Colonic mucosa (tissue), 4 donors: ENCODE results near the gene NTSR1. TPM values are rescaled to one million over a fixed set of nuclear protein-coding genes. Genes with fewer than 3 reads are reported as not detected.

Experiments used
- DNase-seq: peaks from one replicate; pipeline ENCODE4 v3.0.0-alpha.2; 2020
- H3K27ac ChIP-seq: fragments of 200-600 bp; one replicate; pipeline ENCODE4 v1.8.0; 2021
- H3K27me3 ChIP-seq: fragments of 200-600 bp; one replicate; pipeline ENCODE4 v1.8.0; 2021
- H3K36me3 ChIP-seq: fragments of 200-600 bp; one replicate; pipeline ENCODE4 v1.8.0; 2021
- H3K4me1 ChIP-seq: fragments of 200-600 bp; one replicate; pipeline ENCODE4 v1.8.0; 2021; ENCODE audit warnings: mild to moderate bottlenecking
- H3K4me3 ChIP-seq: fragments of 200-600 bp; one replicate; pipeline ENCODE4 v1.8.0; 2021
- H3K9ac ChIP-seq, 2 donors: one replicate each; pipeline ENCODE4 v1.7.0; 2013; ENCODE audit warnings: control low read depth in 2 of 2, low read depth in 2 of 2, low read length in 2 of 2
- H3K9me3 ChIP-seq: fragments of 200-600 bp; one replicate; pipeline ENCODE4 v1.8.0; 2021
- intact Hi-C: fragments of 100-400 bp; cut with DNase I; formaldehyde crosslinking; loops from one replicate; pipeline ENCODE4 v1.14.1; 2022
- total RNA-seq, 2 donors: library from RNA; stranded (reverse); fragmentation: NEBNext Ultra II Directional in 1 of 2; extraction: Animal tissue kit (Norgen Biotek cat#: 25700) in 1 of 2; gene quantifications; one replicate each; pipeline ENCODE4 v1.2.1, GENCODE V29; 2021
- TF ChIP-seq, protein P1 (sequence below): fragments of 200-600 bp; IDR thresholded peaks from one replicate; pipeline ENCODE4 v1.8.0; 2022; ENCODE audit warnings: antibody characterized with exemption, mild to moderate bottlenecking
- donor health status: healthy.
- donor health status: DM: no; HTN: no; CAD: no.
- donor health status: DM: no; HTN: no; CAD: no.

The NTSR1 gene
- total RNA-seq, 2 donors from 2014 or later, result 0.05 to 2.9 TPM

DNA sequence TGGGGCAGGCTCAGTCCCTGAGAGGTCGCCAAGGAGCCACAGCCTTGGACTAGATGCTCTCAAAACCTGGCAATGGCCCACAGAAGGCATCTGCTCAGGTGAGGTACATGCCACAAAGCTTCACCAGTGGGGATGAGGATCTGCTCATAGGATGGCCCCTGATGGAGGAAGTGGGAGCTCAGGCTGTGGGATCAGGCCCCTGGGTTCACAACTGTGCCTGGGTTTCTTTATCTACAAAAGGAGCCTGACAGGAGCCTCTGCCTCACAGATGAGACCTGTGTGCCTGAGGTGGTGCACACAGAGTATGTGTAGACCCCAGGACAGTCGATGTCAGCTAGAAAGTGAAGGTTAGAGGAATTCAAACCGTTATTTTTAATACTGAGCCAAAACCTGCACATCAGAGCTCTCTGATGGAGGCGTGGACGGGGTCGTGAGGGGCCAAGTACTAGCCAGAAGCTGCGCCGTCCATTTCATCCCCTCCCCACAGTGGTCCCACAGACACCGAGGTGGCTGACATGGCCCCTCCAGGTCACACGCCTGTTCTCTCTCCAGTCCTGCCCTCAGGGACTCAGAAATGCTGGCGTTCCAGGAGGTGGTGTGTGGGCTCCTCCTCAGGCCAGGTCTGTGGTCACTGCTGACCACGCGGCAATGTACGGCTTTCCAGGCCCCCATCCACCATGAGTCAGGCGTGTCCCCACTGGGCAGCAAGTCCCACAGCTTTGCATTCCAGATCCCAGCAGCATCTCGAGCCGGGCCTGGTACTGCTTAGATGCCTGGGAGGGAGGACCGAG is 33.3 kb downstream of the NTSR1 start:
- Histone ChIP-seq H3K4me3 (no peak overlapping the region), H3K27ac (no peak overlapping the region), H3K36me3 (no peaks in the 10 kb centered on the region), H3K27me3 (no peaks in the 10 kb centered on the region), H3K9me3 (no peaks in the 10 kb centered on the region), H3K4me1 (no peaks in the 10 kb centered on the region), H3K9ac (no peak overlapping the region)
- intact Hi-C loops, result no loop called here
- TF ChIP-seq, protein P1, sequence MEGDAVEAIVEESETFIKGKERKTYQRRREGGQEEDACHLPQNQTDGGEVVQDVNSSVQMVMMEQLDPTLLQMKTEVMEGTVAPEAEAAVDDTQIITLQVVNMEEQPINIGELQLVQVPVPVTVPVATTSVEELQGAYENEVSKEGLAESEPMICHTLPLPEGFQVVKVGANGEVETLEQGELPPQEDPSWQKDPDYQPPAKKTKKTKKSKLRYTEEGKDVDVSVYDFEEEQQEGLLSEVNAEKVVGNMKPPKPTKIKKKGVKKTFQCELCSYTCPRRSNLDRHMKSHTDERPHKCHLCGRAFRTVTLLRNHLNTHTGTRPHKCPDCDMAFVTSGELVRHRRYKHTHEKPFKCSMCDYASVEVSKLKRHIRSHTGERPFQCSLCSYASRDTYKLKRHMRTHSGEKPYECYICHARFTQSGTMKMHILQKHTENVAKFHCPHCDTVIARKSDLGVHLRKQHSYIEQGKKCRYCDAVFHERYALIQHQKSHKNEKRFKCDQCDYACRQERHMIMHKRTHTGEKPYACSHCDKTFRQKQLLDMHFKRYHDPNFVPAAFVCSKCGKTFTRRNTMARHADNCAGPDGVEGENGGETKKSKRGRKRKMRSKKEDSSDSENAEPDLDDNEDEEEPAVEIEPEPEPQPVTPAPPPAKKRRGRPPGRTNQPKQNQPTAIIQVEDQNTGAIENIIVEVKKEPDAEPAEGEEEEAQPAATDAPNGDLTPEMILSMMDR, result no peak
- no peak for DNase-seq

DNA sequence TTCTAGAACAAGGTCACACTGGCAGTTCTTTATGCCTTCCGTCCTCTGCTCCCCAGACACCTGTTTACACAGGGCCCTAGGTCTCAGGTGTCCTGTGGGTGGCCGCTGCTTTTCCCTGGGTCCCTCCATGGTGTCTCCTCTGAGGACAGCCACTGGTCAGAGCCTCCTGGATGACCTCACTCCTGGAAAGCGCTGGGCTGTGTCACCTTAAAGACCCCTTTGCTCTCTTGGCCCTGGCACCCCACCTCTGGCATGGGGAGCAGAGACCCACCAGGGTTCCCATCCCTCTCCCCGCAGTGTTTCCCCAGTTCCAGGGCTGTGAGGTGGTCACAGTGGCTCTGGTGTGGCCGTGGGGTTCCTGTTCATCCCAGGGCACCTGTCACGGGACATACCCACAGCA is 33.9 kb downstream of the NTSR1 start:
- DNase-seq, result no peak
- H3K27me3 ChIP-seq, result no peaks in the 10 kb centered on the region
- H3K4me1 ChIP-seq, result no peaks in the 10 kb centered on the region
- no peak overlapping the region for H3K4me3 ChIP-seq
- no peaks in the 10 kb centered on the region for H3K36me3 ChIP-seq
- intact Hi-C loops, result no loop called here
- TF ChIP-seq, protein P1, result no peak
- H3K27ac ChIP-seq, result no peak overlapping the region
- no peaks in the 10 kb centered on the region for H3K9me3 ChIP-seq
- H3K9ac ChIP-seq, result no peak overlapping the region

DNA sequence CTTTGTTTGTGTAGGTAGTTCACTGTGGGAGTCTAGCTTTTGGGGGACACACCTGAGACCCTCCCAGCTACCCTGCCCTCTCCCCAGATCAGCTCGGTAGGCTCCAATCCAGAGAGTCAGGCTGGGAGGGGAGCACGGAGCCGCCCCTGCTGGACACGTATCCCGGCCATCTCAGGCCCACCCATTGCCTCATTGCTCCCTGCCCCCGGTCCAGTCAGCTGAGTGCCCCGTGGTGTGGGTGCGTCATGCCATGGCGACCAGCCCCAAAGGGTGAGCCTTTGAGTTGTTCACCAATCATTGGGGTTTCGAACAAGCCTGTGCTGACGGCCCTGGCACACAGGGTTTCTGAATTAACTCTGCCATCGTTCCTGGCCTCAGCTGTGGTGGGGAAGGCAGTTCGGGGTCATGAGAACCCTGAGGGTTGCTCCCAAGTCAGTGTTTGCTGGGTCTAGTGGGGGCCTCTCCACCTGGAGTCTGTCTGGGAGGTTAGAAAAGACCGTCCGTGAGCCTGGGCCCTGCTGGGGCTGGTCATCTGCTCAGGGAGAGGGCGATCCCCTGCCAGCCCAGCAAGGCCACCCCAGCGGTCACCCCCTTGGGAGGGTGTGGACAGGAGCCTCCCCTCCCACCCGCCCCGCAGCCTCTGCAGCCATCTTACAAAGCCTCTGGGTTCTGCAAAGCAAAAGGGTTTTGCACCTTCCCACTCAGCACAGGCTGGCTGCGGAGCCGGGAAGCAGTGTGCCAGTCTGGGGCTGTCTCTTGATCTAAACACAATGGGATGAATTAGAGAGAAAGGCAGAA is 34.5 kb downstream of the NTSR1 start:
- TF ChIP-seq, protein P1, result no peak
- H3K27me3 ChIP-seq, result no peaks in the 10 kb centered on the region
- no peaks in the 10 kb centered on the region for H3K4me1 ChIP-seq
- intact Hi-C loops, result no loop called here
- H3K27ac ChIP-seq, result no peak overlapping the region
- DNase-seq, result no peak
- H3K9me3 ChIP-seq, result no peaks in the 10 kb centered on the region
- no peak overlapping the region for H3K9ac ChIP-seq
- no peak overlapping the region for H3K4me3 ChIP-seq
- no peaks in the 10 kb centered on the region for H3K36me3 ChIP-seq

DNA sequence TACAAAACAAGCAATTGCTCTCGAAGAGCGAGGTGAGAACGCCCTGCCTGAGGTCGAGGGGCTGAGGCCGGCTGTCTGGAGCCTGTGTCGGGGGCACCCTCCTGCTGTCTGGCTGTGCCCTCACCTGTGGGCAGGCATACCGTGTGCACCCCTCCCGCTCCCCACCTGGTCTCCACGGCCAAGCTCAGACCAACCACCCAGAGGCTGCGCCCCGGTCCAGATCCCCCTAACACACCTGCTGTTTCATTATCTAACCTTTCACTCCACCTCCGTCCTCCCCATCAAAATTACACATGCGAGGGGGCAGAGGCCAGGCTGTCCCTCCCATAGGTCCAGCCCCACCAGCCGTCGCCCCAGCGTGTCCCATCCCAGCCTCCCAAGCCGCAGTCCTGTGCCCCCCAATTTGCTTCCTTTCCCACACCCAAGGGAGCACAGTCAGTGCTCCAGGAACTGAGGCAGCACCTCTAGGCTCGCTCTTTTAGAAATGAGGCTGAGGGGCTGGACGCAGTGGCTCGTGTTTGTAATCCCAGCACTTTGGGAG is 35.2 kb downstream of the NTSR1 start:
- H3K4me1 ChIP-seq, result no peaks in the 10 kb centered on the region
- no peak for DNase-seq
- no peaks in the 10 kb centered on the region for H3K36me3 ChIP-seq
- intact Hi-C loops, result no loop called here
- no peaks in the 10 kb centered on the region for H3K9me3 ChIP-seq
- H3K4me3 ChIP-seq, result no peak overlapping the region
- H3K27ac ChIP-seq, result no peak overlapping the region
- TF ChIP-seq, protein P1, result no peak
- no peaks in the 10 kb centered on the region for H3K27me3 ChIP-seq
- no peak overlapping the region for H3K9ac ChIP-seq

DNA sequence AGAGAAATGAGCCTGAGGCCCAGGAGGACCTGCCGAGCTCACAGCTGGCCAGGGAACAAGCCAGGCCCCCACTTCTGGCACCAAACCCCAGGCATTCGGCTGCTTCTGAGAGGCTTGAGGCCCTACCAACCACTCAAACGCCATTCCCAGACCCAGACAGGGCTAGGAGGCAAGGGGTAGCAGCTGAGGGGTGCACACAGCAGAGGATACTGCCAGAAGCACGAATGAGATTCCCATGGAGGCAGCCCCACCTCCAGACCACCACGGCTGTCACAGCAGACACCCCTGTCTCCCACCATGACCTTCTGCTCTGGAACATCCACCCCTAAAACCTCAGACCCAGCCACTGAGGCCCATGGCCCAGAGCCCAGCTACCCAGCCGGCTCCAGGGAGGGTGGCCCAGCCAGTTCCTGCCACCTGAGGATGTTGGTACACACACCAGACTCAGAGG is 36.1 kb downstream of the NTSR1 start:
- intact Hi-C loops, result no loop called here
- Histone ChIP-seq H3K36me3 (no peaks in the 10 kb centered on the region), H3K9ac (no peak overlapping the region), H3K9me3 (no peaks in the 10 kb centered on the region), H3K27me3 (no peaks in the 10 kb centered on the region), H3K4me1 (no peaks in the 10 kb centered on the region), H3K27ac (no peak overlapping the region), H3K4me3 (no peak overlapping the region)
- TF ChIP-seq, protein P1, result no peak
- no peak for DNase-seq
